Hematopoietic multipotent progenitor cell treated with erythropoietin and hydrocortisone succinate and interleukin-3 and kit ligand, for 6 days (in vitro differentiated cells): Measurements from ENCODE around the gene PRKAR2A.
"Not testable (repeated sequence)": the region's sequence is repeated elsewhere in the genome, so short reads cannot be mapped to it uniquely, and the experiment has no call there.

Source experiments
- DNase-seq: peaks from one replicate; pipeline ENCODE4 v3.0.0-alpha.2; 2015

PRKAR2A gene

DNA sequence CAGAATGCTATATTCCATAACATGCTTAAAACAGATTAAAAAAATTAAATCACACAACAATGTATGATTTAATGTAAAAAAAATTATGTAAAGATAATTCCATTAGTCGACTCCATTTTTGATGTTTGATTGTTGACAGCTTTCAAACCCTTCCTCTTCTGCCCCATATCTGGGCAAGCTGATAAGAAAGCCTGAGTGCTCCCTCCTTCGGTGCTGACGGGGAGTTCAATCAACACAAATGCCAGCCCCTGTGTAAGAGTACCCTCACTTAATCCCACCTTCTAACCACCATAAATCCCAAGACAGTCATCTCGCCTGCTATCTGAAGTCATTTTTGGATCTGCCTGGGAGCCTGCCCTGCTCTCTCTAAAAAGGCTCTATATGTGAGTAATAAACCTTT lies 70.8 kb downstream of the PRKAR2A start:
- DNase-seq: peak; percentile 70

DNA sequence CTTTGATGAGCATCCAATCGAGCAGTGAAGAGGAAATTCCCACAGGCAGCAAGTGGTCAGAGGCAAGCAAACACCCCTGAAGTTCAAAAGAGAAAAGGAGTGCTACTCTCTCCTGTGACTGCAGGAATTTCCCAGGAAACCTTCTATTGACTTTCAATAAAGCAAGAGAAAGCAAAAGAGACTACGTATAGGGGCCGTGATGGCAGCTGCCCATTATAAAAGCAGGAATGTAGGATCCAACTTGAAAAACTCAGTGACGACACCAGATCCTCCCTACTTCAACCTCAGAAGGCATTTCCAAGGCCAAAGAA lies 77.5 kb downstream of the PRKAR2A start:
- DNase-seq: no peak

DNA sequence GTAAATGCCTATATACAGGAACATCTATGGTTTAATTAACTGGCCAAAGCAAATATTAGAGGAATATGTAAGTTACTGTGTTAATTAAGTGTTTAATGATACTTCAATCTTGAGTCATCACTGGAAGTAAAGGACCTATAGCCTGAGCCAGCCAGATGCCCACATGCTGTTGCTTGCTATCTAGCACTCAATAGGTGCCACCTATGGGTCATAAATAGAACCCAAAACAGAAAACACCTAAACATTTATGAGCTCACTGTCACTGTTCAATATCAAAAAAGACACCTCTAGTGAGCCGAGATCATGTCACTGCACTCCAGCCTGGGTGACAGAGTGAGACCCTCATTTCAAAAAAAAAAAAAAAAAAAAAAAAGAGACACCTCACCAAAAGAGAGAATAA lies 82.3 kb downstream of the PRKAR2A start:
- DNase-seq: peak; percentile 56

DNA sequence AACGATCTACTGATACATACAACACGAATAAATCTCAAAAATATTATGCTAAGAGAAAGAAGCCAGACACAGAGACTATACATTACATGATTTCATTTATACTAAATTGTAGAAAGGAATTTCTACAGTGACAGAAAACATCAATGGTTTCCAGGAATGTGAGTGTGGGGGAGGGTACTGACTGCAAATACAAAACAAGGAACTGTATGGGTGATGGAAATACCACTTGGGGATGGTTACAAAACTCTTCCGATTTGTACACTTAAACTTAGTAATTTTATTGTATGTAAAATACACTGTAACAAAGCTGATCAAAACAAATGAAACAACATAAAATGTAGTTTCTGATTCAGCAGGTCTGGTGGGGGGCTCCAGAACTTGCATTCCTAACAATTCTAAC lies 84.9 kb downstream of the PRKAR2A start:
- no peak for DNase-seq

DNA sequence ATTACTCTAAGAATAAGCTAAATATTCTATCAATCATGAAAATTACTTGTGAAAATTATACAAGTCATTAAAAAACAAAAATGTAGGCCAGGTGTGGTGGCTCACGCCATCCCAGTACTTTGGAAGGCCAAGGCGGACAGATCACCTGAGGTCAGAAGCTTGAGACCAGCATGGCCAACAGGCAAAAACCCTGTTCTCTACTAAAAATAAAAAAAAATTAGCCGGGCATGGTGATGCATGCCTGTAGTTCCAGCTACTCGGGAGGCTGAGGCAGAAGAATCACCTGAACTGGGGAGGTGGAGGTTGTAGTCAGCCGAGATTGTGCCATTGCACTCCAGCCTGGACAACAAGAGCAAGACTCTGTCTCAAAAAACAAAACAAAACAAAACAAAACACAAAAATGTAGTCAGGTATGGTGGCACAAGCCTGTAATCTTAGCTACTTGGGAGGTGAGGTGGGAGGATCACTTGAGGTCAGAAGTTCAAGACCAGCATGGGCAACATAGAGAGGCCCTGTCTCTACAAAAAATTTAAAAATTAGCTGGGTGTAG lies 87.6 kb downstream of the PRKAR2A start:
- not testable (repeated sequence) for DNase-seq

DNA sequence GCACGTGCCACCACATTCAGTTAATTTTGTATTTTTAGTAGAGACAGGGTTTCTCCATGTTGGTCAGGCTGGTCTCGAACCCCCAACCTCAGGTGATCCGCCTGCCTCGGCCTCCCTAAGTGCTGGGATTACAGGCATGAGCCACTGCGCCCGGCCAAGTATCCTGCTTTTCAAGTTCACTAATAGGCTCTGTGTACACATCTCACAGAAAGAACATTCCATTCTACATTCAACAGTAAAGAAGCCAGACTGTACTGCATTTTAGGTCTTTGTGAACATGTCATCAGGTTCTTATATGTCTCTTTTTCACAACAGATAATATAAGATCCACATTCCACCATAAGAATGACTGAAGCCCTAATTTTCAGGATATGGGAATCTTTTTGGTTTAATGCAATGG lies 88.1 kb downstream of the PRKAR2A start:
- DNase-seq: not testable (repeated sequence)

DNA sequence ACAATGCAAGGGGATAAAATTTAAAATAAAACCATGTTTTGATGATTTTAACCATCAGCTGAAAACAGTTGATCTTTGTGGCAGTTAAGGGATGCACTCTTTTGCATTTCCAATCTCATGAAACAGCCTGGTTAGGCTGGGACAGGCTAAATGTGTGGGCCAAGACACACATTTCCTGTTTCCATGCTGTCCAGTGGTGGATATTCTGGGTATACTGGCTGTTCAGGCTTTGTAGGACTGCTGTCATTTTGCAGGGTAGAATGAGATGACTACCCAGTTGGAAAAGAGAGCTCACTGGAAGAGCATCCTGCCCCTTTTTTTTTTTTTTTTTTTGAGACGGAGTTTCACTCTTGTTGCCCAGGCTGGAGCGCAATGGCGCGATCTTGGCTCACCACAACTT lies 88.6 kb downstream of the PRKAR2A start:
- no peak for DNase-seq

DNA sequence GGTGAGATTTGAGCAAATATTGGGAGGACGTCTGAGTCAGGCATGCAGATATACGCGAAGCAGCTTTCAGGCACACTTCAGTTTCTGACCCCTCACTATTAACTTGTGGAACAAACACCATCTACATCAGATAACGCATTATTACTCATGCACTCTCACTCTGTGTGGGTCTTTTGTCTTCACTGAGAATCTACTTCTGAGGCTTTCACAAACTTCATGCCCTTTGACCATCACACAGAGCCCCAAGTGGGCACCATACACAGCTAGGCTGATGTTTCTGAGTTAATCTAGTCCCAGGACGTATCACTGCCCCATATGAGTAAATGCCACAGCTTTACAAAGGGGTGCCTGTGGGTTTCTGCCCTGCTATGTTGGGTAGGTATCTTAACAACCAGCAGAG lies 91.0 kb downstream of the PRKAR2A start:
- DNase-seq: no peak

DNA sequence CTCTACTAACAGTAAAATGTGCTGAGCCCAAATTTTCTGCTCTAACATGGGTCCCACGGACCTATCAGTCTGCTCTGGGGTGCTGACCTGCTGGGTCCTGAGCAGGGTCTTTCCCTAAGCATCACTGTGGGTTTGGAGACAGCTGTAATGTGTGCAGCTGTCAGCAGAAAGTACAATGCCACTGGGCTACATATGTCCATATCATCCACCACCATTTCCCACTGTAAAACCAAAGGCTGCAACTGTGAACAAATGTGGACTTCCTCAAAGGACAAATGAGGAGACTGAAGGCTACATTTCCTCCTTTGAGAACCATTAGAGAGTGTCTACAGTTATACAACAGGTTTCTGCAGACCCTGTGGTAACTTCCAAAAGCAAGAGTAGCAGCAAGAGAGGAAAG lies 96.8 kb downstream of the PRKAR2A start:
- no peak for DNase-seq

DNA sequence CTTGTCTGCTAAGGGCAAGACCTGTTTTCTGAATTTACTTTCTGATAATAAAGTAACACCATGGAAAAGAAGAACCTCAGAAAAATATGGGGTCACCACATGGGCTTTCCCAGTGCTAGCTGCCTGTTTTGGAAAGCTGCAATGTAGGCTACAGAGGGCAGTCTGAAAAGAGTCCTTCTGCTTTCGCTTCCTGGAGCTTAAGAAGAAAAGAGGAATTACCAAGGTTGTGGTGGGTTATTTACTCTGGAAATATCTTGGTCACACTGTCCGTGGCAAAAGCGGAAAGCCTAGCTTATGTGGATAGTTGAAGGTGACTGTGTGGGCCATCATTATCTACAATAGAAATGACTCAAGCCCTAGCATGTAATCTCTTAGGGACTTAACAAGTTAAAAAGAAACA lies 98.9 kb downstream of the PRKAR2A start:
- no peak for DNase-seq

DNA sequence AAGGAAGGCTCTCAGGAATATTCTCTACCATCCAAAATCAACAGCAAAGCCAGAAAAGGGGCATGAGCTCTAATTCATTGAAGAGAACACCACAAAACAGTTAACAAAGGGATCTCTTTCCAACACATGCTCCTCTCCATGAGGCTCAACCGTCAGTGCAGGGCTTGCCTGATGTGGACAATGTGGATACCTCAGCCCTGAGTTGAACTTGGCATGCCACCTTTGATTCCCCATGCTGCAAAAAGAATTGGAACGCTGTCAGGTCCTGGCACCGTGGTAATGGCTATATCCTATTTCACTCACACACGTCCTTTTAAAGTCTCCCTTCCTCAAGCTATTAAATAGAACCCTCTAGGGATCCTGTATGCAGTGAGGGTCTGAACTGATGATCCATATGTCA lies 100.0 kb downstream of the PRKAR2A start:
- no peak for DNase-seq

DNA sequence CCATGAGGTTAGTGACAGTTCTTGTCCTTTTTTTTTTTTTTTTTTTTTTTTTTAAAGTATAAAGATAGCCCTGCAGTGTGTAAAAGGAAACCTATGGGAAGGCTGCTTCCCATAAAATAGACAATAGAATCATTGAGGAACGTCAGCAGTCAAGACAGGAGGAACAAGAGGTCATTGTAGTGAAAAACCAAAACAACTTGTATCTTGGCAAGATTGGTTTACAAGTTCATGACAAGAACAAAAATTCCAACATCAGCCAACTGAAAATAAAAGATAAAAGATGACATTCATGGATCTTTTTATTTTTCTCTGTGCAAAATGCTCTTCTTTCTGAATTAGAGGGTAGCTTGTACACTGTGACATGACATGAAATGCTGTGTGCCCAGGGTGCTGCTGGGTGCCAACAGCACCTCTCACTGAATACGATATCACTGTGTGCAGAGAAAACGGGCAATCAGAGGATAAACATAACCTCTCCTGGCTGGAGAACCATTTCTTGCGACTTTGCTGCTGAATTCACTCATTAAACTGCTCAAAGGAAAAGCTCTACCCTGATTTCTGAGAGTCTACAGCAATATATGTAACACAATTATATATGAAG lies 100.6 kb downstream of the PRKAR2A start:
- DNase-seq: no peak

DNA sequence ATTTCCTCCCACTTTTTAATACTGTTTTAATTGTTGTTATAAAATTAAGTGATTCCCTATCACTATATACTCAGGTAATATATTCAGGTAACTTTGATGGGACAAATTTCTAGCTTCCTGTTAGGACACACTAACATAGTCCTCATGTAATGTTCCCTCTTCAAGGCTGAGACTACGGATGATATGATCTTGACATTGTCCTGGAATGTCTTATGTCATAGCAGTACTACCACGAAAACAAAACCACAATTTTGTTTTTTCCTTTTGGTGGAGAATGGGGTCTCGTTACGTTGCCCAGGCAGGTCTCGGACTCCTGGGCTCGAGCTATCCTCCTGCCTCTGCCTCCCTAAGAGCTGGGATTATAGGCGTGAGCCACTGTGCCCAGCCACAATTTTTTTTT lies 103.9 kb downstream of the PRKAR2A start:
- DNase-seq: no peak

DNA sequence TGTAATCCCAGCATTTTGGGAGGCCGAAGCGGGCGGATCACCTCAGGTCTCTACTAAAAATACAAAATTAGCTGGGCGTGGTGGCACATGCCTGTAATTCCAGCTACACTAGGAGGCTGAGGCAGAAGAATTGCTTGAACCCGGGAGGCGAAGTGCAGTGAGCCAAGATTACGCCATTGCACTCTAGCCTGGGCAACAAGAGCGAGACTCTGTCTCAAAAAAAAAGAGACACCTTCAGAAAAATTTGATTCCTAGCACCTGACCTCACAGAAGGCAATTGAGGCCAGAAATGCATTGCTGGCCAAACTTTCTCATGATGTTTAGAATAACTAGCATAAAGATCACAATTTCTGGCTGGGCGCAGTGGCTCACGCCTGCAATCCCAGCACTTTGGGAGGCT lies 106.4 kb downstream of the PRKAR2A start:
- DNase-seq: not testable (repeated sequence)

DNA sequence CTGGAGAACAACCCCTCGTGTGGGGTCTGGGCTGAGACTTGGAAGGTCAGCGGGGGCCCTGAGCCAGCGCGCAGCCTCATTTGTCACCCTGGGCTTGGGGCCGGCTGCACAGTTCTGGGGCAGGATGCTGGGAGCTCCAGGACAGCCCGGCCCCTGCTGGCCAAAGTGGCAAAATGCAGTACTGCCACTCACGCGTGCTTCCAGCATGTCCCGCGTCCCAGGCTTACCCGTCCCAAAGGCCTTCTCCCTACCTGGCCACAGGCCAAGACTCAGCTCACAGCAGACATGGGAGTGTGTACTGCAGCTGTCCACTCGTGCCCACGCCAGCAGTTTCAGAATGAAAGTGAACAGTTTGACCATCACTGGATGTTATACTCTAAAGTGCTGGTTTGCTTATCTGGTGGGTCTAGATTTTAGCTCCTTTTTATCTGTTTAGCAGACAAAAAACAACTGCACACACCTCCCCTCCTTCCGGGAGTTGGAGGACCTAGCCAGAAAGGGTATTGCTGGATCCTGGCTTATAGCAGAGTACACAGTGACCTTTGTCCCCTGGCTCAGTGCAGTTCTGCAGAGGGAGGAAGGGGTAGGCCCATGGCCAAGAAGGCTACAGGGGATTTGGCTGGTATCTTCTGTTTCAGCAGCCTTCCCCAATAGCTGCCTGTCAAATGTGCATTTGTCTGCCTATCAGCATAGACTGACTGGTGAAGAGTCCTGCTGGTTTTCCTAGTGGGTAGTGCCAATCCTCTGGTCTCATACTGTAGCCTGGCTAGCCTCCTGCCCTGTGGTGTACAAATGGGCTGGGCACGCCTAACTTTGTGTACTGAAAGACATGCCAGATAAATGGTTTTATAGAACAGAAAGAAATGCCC lies 107.5 kb downstream of the PRKAR2A start:
- peak; percentile 86 for DNase-seq

DNA sequence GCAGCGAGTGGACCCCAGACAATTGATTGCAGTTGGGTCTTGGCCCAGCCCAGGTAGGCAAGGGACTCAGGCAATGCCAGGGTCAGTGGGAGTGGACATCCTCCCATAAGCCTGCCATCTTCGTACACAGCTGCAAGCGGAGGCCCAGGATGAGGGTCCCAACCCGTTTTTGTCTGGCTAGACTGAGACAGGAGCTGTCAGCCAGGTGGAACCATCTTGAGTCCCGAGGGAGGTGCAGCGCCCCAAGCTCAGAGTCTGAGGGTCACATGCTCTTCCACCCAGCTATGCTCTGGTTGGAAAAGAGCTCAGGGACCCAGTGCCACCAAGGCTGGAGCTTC lies 108.1 kb downstream of the PRKAR2A start:
- DNase-seq: no peak

DNA sequence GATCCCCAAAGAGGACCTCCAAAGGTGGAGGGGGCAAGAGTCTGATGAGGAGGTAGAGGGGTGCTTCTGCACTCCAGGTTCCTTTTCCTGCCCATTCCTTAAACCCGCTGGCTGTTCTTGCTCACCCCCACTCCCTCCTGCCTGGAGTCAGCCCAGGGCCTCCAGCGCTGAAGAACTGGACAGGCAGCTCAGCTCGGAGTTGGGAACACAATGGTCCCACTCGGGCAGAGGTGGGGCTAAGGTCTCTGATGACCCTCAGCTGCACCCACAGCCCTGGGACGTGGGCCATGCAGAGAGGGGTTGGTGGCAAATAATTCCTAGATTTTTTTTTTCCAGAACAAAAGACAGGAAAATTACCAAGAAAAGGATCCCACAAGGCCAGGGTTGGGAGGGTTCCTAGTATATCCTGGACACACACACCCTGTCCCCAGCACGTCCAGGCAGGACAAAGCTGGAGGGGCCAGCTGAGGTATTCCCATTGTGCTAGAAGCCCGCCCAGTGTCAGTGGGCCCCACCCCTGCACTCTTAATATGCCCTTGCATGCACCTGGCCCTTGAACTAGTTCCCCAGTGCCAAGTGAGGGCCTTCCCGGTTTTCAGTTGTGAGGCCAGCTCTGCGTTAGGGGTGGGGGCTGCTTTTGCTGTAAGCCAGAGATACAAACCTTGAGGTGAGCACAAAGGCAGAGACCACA lies 108.6 kb downstream of the PRKAR2A start:
- no peak for DNase-seq

DNA sequence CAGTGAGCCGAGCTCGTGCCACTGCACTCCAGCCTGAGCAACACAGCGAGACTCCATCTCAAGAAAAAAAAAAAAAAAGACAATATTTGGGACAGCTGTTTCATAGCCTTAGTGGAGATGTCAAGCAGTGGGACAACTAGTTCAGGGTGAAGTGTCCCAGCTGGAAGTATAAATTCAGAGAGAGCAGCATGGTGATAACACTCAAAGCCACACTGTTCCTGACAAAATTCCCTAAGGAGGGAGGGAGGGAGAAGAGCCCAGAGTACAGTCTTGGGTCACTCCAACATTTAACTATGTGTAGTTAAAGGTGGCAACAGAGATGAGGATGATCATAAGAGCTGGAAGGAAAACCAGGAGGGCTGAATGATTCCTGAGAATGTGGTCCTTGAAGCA lies 109.5 kb downstream of the PRKAR2A start:
- no peak for DNase-seq

DNA sequence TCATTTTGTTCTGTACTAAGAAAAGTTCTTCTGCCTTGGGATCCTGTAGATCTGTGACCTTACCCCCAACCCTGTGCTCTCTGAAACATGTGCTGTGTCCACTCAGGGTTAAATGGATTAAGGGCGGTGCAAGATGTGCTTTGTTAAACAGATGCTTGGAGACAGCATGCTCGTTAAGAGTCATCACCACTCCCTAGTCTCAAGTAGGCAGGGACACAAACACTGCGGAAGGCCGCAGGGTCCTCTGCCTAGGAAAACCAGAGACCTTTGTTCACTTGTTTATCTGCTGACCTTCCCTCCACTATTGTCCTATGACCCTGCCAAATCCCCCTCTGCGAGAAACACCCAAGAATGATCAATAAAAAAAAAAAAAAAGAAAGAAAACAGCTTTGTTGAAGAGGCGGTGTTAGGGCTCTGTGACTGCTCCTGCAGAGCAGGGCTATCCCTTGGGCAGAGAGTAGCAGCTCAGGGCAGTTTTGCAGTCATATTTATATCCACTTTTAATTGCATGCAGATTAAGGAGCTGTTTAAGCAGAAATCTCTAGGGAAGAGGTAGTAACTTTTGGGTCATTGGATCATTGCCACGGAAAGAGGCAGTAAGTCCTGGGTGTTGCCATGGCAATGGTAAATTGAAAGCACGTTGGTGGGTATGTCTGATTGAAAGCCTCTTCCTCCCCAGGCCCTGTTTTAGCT lies 112.5 kb downstream of the PRKAR2A start:
- not testable (repeated sequence) for DNase-seq

DNA sequence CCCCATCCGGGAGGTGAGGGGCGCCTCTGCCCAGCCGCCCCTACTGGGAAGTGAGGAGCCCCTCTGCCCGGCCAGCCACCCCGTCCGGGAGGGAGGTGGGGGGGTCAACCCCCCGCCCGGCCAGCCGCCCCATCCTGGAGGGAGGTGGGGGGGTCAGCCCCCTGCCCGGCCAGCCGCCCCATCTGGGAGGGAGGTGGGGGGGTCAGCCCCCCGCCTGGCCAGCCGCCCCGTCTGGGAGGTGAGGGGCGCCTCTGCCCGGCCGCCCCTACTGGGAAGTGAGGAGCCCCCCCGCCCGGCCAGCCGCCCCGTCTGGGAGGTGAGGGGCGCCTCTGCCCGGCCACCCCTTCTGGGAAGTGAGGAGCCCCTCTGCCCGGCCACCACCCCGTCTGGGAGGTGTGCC lies 113.1 kb downstream of the PRKAR2A start:
- DNase-seq: not testable (repeated sequence)

DNA sequence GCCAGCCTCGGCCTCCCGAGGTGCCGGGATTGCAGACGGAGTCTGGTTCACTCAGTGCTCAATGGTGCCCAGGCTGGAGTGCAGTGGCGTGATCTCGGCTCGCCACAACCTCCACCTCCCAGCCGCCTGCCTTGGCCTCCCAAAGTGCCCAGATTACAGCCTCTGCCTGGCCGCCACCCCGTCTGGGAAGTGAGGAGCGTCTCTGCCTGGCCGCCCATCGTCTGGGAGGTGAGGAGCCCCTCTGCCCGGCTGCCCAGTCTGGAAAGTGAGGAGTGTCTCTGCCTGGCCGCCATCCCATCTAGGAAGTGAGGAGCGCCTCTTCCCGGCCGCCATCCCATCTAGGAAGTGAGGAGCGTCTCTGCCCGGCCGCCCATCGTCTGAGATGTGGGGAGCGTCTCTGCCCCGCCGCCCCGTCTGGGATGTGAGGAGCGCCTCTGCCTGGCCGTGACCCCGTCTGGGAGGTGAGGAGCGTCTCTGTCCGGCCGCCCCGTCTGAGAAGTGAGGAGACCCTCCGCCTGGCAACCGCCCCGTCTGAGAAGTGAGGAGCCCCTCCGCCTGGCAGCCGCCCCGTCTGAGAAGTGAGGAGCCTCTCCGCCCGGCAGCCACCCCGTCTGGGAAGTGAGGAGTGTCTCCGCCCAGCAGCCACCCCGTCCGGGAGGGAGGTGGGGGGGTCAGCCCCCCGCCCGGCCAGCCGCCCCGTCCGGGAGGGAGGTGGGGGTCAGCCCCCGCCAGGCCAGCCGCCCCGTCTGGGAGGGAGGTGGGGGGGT lies 113.7 kb downstream of the PRKAR2A start:
- DNase-seq: not testable (repeated sequence)

DNA sequence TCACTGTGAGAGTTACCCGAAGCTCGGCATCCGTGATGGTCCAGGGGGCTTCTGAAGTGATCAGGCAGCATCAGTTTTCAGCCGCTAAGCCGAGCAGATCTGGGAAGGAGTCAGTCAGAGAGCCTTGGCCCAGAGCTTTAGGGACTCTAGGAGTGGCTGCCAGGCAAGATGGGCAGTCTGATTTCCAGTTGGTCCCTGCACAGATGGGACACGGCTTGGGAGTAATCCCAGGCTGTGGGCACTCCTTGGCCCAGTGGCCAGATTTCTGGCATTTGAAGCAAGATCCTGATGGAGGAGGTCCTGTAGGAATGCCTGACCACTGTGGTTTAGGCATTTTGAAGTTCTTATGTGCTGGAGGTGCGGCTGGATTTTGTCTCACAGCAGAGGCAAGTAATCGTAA lies 120.2 kb downstream of the PRKAR2A start:
- no peak for DNase-seq
